GM12873 (cell line): Measurements from ENCODE around the gene OBSCN.
A peak's percentile ranks its signal among the peaks of the same experiment; 100 is the strongest.

Experiments used
- CTCF ChIP-seq: IDR thresholded peaks from 2 replicates; pipeline ENCODE4 v1.5.1; 2012; ENCODE audit warnings: low read depth, mild to moderate bottlenecking, moderate library complexity, low read length, control low read depth; ENCODE audit not compliant: insufficient read depth; ENCODE audit errors: missing control alignments

OBSCN gene

DNA sequence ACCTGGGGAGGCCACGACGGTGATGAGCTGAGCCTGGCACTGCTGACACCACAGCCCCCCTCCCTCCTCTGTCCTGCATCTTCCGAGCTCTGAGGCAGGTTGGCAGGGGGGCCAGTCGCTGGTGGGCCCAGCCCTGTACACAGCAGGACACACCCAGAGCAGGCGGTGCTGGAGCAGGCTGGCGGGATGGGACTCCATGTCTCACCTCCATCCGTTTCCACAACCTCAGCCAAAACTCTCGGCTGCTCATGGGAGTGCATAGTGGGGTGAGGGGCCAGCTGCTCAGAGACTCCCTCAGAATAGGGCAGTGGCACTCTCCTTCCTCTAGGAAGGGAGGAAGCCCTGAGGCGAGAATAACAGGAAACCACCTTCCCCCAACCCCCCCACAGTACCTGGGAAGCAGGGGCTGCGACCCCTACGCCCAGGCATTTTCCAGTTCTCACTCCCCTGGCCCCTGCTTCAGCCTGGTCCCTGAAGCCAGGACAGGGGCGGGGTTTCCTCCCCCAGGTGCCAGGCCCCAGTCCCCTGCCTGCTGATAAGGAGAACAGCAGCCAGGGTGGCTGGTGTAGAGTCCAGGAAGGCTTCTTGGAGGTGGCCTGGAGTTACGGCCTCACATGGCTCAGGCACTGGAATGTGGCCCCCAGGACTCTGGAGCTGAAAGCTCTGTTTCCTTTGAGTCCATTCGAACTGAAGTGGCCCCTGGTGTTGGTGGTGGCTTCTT lies 45.4 kb upstream of the OBSCN start:
- no peak for TF ChIP-seq CTCF

DNA sequence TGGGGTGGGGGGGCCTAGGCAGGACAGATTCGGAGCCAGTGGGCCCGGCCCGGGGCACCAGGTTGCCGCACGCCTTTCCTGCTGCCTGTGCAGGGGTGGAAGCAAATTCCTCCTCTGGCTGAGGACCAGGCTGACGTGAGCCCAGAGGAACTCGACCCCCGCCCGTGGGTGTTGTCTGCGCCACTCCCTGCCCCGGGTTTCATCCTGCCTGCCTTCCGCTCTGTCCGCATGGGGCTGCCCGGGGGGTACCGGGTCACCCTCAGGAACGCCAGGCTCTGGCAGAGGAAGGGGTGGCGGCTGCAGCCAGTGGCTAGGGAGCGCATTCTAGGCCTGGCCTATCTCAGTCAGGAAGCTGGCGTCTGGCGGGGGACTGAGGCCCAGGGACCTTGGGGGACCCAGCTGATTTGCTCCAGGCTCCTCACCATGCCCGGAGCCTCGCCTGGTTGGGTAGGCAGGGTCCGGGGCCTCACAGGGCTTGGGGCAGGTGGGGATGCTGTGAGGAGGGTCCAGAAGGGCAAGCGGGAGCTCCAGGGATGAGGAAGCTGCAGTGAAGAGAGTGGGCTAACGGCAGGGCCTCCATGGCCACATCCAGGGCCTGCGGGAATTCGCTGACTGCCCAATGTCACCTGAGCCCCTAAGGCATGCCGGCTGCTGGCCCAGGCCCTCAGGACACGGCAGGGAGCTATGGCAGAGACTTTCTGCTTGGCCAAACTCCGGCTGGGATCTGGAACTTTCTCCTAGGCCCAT lies 44.7 kb upstream of the OBSCN start:
- no peak for TF ChIP-seq CTCF

DNA sequence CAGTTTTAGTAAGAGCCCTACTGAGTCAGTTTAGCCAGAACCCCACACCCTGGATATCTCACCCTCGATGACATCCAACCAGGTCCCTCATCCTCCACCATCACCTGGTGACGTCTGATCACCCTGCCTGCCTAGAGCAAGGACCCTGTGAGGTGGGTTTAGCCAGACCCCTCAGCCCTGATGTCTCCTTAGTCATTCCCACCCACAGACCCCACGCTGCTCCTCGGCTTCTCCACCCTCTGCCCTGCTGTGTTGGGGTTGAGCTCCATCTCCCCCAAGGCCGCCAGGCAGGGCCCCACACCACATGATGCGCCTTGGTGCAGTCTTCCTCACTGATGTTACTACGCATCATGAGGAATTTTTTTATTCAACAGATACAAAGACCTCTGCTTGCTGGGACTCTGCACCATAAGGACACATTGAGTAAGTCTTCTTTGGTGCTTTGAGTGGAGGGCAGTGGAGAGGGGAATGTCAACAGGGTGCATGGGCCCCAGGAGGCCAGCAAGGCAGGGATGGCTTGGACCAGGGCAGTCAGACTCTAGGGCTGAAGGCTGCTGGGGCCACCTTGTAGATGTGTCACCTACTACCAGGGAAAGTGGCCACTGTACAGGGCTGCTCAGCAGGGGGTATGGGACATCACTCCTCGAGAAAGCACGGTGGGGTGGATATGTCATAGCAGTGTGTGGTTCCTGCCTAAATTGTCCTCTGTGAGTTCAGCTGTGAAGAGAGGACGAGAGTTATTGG lies 43.9 kb upstream of the OBSCN start:
- no peak for TF ChIP-seq CTCF

GRCh38 chr1:228164561-228165371 lies 43.1 kb upstream of the OBSCN start:
- TF ChIP-seq CTCF, result no peak

DNA sequence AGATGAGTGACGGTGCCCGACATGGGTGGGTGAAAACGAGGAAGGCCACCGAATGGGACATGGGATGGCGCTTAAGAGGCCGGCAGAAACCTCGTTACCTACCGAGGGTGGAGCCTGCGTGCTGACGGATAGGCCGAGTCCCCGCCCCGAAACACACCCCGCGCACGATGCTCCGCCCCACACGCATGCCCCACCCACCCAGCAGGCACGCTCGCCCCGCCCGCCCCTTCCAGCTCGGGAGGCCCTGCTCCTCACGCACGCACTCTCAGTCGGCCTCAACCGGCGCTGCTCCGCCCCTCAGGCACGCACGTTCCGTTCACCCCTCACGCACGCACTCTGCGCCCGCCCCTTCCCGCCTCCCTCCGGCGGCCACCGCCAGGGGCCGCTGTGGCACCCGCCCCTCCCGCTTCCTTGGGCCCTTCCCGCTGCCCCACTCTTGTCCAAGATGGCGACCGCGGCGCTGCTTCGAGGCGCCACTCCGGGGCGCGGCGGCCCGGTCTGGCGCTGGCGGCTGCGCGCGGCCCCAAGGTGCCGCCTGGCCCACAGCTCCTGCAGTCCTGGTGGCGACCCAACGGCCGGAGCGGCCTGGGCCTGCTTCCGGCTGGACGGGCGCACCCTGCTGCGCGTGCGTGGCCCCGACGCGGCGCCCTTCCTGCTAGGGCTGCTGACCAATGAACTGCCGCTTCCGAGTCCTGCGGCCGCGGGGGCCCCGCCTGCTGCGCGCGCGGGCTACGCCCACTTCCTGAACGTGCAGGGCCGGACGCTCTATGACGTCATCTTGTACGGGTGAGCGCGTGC lies 42.3 kb upstream of the OBSCN start, which contains the start of gene IBA57:
Gene IBA57, plus strand, starts transcription at position 433 of the 798 bp plus-strand sequence. Its CDS starts 13 bp downstream, at position 446.
- TF ChIP-seq CTCF, result peak; percentile 92

GRCh38 chr1:228166170-228166936 lies 41.5 kb upstream of the OBSCN start:
- peak; percentile 63 for TF ChIP-seq CTCF
